GM13977 (cell line): ENCODE measurements around the gene NR2C2.

Experiments used
- DNase-seq: peaks from one replicate; pipeline ENCODE4 v3.0.0; 2012; ENCODE audit warnings: low spot score
- in situ Hi-C: fragments of 300-500 bp; cut with MboI; formaldehyde crosslinking; loops from one replicate; pipeline ENCODE4 v1.12.0; 2022; ENCODE audit warnings: low sequenced_read_pairs, low pct_unique_long_range_greater_than_20kb, mixed read lengths, inconsistent platforms; ENCODE audit not compliant: unreplicated experiment
- TF ChIP-seq, protein P1 (sequence below): IDR thresholded peaks from 2 replicates; pipeline ENCODE4 v1.5.1; 2012; ENCODE audit warnings: mild to moderate bottlenecking, control low read depth; ENCODE audit not compliant: insufficient read depth; ENCODE audit errors: extremely low read depth, missing control alignments

NR2C2 gene

GRCh38 chr3:14905055-14905657, 42.2 kb upstream of the NR2C2 start:
- TF ChIP-seq, protein P1, sequence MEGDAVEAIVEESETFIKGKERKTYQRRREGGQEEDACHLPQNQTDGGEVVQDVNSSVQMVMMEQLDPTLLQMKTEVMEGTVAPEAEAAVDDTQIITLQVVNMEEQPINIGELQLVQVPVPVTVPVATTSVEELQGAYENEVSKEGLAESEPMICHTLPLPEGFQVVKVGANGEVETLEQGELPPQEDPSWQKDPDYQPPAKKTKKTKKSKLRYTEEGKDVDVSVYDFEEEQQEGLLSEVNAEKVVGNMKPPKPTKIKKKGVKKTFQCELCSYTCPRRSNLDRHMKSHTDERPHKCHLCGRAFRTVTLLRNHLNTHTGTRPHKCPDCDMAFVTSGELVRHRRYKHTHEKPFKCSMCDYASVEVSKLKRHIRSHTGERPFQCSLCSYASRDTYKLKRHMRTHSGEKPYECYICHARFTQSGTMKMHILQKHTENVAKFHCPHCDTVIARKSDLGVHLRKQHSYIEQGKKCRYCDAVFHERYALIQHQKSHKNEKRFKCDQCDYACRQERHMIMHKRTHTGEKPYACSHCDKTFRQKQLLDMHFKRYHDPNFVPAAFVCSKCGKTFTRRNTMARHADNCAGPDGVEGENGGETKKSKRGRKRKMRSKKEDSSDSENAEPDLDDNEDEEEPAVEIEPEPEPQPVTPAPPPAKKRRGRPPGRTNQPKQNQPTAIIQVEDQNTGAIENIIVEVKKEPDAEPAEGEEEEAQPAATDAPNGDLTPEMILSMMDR = no peak
- in situ Hi-C loops = loop anchor here (25.0 kb wide), 1 partner anchor 243 kb away; the partner anchor contains the start of gene CCDC174

DNA sequence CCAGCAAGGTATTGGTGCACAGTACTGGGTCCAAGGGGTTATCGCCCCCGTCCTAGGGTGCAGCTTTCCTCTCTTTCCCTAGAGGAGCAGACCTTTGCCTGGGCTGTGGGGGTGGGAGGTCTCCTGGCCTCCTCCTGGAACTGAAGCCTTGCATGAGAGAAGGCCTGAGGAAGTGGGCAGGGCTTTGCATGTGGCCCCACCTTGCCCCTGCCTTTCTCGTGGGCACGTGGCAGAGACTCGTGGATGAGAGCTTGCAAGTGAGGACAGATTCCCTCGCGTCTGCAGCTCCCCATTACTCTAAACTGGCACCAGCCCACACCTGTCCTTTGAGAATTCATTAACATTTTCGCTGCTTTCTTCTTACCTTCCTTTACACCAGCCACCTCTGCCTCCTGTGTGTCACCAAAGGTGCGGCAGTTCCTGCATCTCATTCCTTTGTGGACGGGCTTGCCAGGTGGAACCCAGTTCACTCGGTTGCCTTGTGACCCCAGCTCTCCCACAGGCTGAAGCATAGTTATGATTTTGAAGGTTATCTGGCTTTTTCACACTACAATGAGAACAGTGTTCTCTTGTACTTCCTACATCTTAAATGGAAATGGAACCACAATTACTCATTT, 40.9 kb upstream of the NR2C2 start:
- DNase-seq = no peak
- TF ChIP-seq, protein P1 = no peak
- in situ Hi-C loops = loop anchor here (25.0 kb wide), 1 partner anchor 244 kb away; the partner anchor contains the start of gene CCDC174

More at GRCh38 chr3:14905055-14905657, 42.2 kb upstream of the NR2C2 start:
- DNase-seq = no peak

DNA sequence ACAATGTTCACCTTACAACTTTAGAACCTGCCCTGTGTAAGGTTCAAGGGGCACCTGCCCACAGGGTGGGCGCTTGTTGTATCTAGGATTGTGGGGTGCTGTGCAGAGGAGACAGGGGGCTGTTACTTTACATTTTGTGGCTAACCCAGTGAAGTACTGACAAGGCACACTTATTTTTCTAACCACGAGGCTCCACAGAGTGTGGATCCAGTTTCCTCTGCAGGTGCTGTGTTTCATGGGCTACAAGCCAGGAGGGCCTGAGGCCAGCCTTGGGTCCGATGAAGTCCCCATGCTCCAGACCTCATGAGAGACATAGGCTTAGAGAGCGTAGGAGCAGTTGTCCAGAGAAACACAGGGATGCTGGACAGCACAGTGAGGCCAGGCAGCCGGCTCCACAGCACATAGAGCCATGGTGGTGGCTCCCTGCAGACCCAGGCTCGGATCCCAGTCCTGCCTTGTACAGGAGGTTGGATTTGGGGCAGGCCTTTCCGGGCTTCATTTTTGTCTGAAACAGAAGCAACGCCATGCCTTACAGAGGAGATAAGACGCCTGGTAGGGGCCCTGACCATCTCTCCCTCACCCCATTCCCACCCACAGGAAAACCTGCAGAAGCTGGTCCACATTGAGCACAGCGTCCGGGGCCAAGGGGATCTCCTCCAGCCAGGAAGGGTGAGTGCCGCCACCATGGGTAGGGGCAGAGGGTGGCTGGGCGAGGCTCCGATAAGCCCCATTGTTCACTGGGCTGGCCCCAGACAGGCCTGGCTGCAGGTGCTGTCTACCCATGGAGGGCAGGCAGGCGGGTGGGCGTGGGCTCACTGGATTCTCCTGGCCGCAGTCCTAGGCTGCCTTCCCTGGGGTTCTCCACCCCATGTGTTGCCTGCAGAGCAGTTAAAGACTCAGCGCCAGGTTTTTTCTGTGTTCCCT, 40.1 kb upstream of the NR2C2 start:
- no peak for DNase-seq
- in situ Hi-C loops = loop anchor here (25.0 kb wide), 1 partner anchor 245 kb away; the partner anchor contains the start of gene CCDC174
- TF ChIP-seq, protein P1 = no peak

GRCh38 chr3:14909250-14909649, 38.1 kb upstream of the NR2C2 start:
- DNase-seq = no peak
- TF ChIP-seq, protein P1 = no peak
- in situ Hi-C loops = loop anchor here (25.0 kb wide), 1 partner anchor 247 kb away; the partner anchor contains the start of gene CCDC174

DNA sequence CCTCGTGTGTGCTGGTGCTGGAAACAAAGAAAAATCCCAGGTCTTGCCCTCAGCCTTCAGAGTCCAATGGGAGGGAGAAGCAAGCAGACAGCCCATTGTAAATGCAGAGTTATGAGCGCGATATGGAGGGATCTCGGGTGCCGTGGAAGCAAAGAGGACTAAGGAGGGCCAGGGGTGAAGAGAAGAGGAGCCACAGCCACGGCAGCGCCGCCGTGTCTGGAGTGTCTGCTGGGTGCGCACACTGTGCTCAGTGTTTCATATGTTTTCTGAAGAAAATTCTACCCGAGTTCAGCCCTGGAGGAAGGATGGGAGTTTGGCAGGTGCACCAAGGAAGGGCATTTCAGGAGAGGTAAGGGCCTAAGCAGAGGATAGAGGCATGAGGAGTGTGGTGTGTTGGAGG, 35.7 kb upstream of the NR2C2 start:
- in situ Hi-C loops = loop anchor here (25.0 kb wide), 1 partner anchor 249 kb away; the partner anchor contains the start of gene CCDC174
- TF ChIP-seq, protein P1 = no peak

More for the DNA sequence above, 35.7 kb upstream of the NR2C2 start:
- DNase-seq = no peak
